Ovary (tissue), 9 donors: ENCODE results near the gene TMCC2. TPM values are rescaled to one million over a fixed set of nuclear protein-coding genes. Genes with fewer than 3 reads are reported as not detected.

Experiments used
- DNase-seq, 5 donors: peaks; one replicate each; pipeline ENCODE4 v3.0.0-alpha.2; 2019 to 2020
- H3K27ac ChIP-seq, 2 donors: fragments of 200-600 bp; one replicate each; pipeline versions ENCODE4 v1.5.1 to v1.8.0; 2019 to 2022
- H3K27me3 ChIP-seq: fragments of 200-600 bp; one replicate; pipeline ENCODE4 v1.8.0; 2022
- H3K36me3 ChIP-seq: fragments of 200-600 bp; sonication (generic); one replicate; pipeline ENCODE4 v1.5.1; 2019
- H3K4me1 ChIP-seq: one replicate; pipeline ENCODE4 v1.8.1; 2013; ENCODE audit warnings: mild to moderate bottlenecking, moderate library complexity; ENCODE audit not compliant: insufficient read depth
- H3K4me3 ChIP-seq: fragments of 200-600 bp; sonication (generic); one replicate; pipeline ENCODE4 v1.5.1; 2017
- H3K9me3 ChIP-seq, 2 donors: fragments of 200-600 bp in 1 of 2; sonication (generic) in 1 of 2; one replicate each; pipeline versions ENCODE4 v1.5.1 to v1.8.1; 2013 to 2019; ENCODE audit warnings: mild to moderate bottlenecking in 1 of 2, moderate library complexity in 1 of 2
- CTCF ChIP-seq, 3 donors: fragments of 450-650 bp in 2 of 3; fragments of 200-600 bp in 1 of 3; IDR thresholded peaks; one replicate each; pipeline versions ENCODE4 v1.5.1 to v1.8.0; 2016 to 2022; ENCODE audit warnings: antibody characterized with exemption in 3 of 3, mild to moderate bottlenecking in 1 of 3
- EP300 ChIP-seq: sonication (generic); formaldehyde crosslinking; IDR thresholded peaks from one replicate; pipeline ENCODE4 v1.6.1; 2017; ENCODE audit warnings: antibody characterized with exemption
- POLR2A ChIP-seq: fragments of 450-650 bp; IDR thresholded peaks from one replicate; pipeline ENCODE4 v1.6.1; 2017; ENCODE audit warnings: antibody characterized with exemption, mild to moderate bottlenecking, moderate library complexity
- WGBS, 3 donors: extraction: QIAGEN DNeasy Blood & Tissue Kit in 1 of 3; methylation state at CpG; one replicate each; pipeline versions ENCODE4 v1.1.5 to v1.1.7; 2013 to 2017; 5-methylcytosine and 5-hydroxymethylcytosine counted together
- intact Hi-C, 4 donors: fragments of 100-400 bp; cut with DNase I; formaldehyde crosslinking; loops; one replicate each; pipeline versions ENCODE4 v1.11.0 to v1.15.1; 2022 to 2023
- polyA plus RNA-seq, 2 donors: library from polyadenylated mRNA; stranded (reverse); fragments of 200-250 nt in 1 of 2; fragments of 350-450 nt in 1 of 2; fragmentation: Illumina TruSeq in 1 of 2; extraction: RNeasy Lipid Tissue Mini Kit (QIAGEN cat#74804) in 1 of 2; gene quantifications; one replicate each; pipeline ENCODE4 v1.2.3, GENCODE V29; 2013 to 2014
- total RNA-seq, 7 donors: library from RNA; depleted of rRNA in 2 of 7; stranded (reverse); fragments of >200 nt in 2 of 7; fragmentation: NEBNext Ultra II Directional in 3 of 7; extraction: Animal tissue kit (Norgen Biotek cat#: 25700) in 3 of 7; gene quantifications; one replicate each; pipeline versions ENCODE4 v1.1.0 to v1.2.4, GENCODE V29; 2016 to 2023
- donor health status: DM: no; HTN: no; CAD: no; lungs with moderate emphysema.
- donor health status: DM: no; HTN: no; CAD: no.
- donor health status: Bipolar disorder and iron deficiency.
- donor health status: DM: yes; HTN: yes; CAD: no.
- donor health status: DM: no; HTN: no; CAD: no.
- donor health status: DM: yes; HTN: yes; CAD: no.

The TMCC2 gene
- total and polyA plus RNA-seq, 9 donors: 2.3 to 11.0 (median 7.8) TPM

- H3K9me3 ChIP-seq: no peaks in the 10 kb centered on the region
- H3K4me3 ChIP-seq: no peak overlapping the region
- no peak for TF ChIP-seq EP300
- TF ChIP-seq CTCF (IDR thresholded peaks at IDR 0.05): no peak
- no peak for TF ChIP-seq POLR2A
- DNase-seq: no peak
- intact Hi-C loops: no loop called here
- 91 to 92% (median 91%) methylated on average over 8 of the region's 8 CpGs for WGBS, 3 donors
- H3K36me3 ChIP-seq: no peaks in the 10 kb centered on the region
- H3K27ac ChIP-seq: no peak overlapping the region
- H3K27me3 ChIP-seq: no peaks in the 10 kb centered on the region
- peaks cover 19% of the 10 kb centered on the region for H3K4me1 ChIP-seq
Observed at GRCh38 chr1:205192287-205192686, 35.5 kb upstream of the TMCC2 start.

- WGBS, 3 donors: 73% methylated on average over 9 of the region's 9 CpGs
- Histone ChIP-seq H3K4me1 (peaks cover 5% of the 10 kb centered on the region), H3K4me3 (no peak overlapping the region), H3K36me3 (no peaks in the 10 kb centered on the region), H3K27ac (no peak overlapping the region), H3K9me3 (no peaks in the 10 kb centered on the region), H3K27me3 (no peaks in the 10 kb centered on the region)
- no peak for DNase-seq
- intact Hi-C loops: no loop called here
- no peak for TF ChIP-seq POLR2A
- TF ChIP-seq EP300: no peak
- TF ChIP-seq CTCF (IDR thresholded peaks at IDR 0.05): no peak
Observed at GRCh38 chr1:205199090-205199930, 28.4 kb upstream of the TMCC2 start.

DNA sequence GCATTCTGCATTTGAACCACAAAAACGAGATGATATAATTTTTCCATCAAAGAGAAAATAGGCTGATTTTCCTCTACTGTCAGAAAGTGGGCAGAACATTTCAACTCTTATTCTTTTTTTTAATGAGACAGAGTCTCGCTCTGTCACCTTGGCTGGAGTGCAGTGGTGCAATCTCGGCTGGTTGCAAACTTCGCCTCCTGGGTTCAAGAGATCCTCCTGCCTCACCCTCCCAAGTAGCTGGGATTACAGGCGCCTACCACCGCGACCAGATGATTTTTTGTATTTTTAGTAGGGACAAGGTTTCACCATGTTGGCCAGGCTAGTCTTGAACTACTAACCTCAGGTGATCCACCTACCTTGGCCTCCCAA lies 27.8 kb upstream of the TMCC2 start:
- intact Hi-C loops: no loop called here
- H3K4me1 ChIP-seq: peaks cover 5% of the 10 kb centered on the region
- WGBS, 3 donors: 93 to 96% (median 94%) methylated on average over 7 of the region's 7 CpGs
- no peaks in the 10 kb centered on the region for H3K36me3 ChIP-seq
- H3K27ac ChIP-seq: no peak overlapping the region
- H3K9me3 ChIP-seq: no peaks in the 10 kb centered on the region
- TF ChIP-seq EP300 (no peak), CTCF (IDR thresholded peaks at IDR 0.05) (no peak), POLR2A (no peak)
- no peaks in the 10 kb centered on the region for H3K27me3 ChIP-seq
- no peak overlapping the region for H3K4me3 ChIP-seq
- DNase-seq: no peak

- no peak for DNase-seq
- intact Hi-C loops: no loop called here
- Histone ChIP-seq H3K27me3 (no peaks in the 10 kb centered on the region), H3K9me3 (no peaks in the 10 kb centered on the region), H3K27ac (no peak overlapping the region), H3K4me3 (no peak overlapping the region), H3K36me3 (no peaks in the 10 kb centered on the region), H3K4me1 (no peaks in the 10 kb centered on the region)
- TF ChIP-seq POLR2A (no peak), CTCF (IDR thresholded peaks at IDR 0.05) (no peak), EP300 (no peak)
Observed at GRCh38 chr1:205204552-205204951, 23.2 kb upstream of the TMCC2 start.
